Heart left ventricle (tissue), 16 donors: Measurements from ENCODE around the gene KIF13A. TPM values are rescaled to one million over a fixed set of nuclear protein-coding genes. Genes with fewer than 3 reads are reported as not detected.

Experiments
- ATAC-seq, 4 donors: fragments of 200-7000 bp; cut with Tn5 transposase; one replicate each; pipeline ENCODE4 v1.9.1; 2020 to 2022; ENCODE audit warnings: moderate library complexity in 4 of 4, mild to moderate bottlenecking in 3 of 4, moderate number of reproducible peaks in 1 of 4
- DNase-seq, 5 donors: peaks; one replicate each; pipeline ENCODE4 v3.0.0-alpha.2; 2020
- H3K27ac ChIP-seq, 12 donors: fragments of 200-600 bp; sonication (generic) in 4 of 12; one replicate each; pipeline versions ENCODE4 v1.5.0 to v1.8.0; 2016 to 2022; ENCODE audit warnings: mild to moderate bottlenecking in 2 of 12
- H3K27me3 ChIP-seq, 9 donors: fragments of 200-600 bp; sonication (generic) in 2 of 9; one replicate each; pipeline versions ENCODE4 v1.5.1 to v1.8.0; 2016 to 2022; ENCODE audit warnings: mild to moderate bottlenecking in 3 of 9
- H3K36me3 ChIP-seq, 9 donors: fragments of 200-600 bp; sonication (generic) in 2 of 9; one replicate each; pipeline versions ENCODE4 v1.5.0 to v1.8.0; 2018 to 2022; ENCODE audit warnings: mild to moderate bottlenecking in 2 of 9
- H3K4me1 ChIP-seq, 12 donors: fragments of 200-600 bp; sonication (generic) in 4 of 12; one replicate each; pipeline versions ENCODE4 v1.5.0 to v1.8.0; 2016 to 2022; ENCODE audit warnings: mild to moderate bottlenecking in 3 of 12
- H3K4me3 ChIP-seq, 12 donors: fragments of 200-600 bp; sonication (generic) in 4 of 12; one replicate each; pipeline versions ENCODE4 v1.5.0 to v1.8.0; 2017 to 2022; ENCODE audit warnings: mild to moderate bottlenecking in 9 of 12, moderate library complexity in 4 of 12
- H3K9me3 ChIP-seq, 12 donors: fragments of 200-600 bp; sonication (generic) in 4 of 12; one replicate each; pipeline versions ENCODE4 v1.5.0 to v1.8.0; 2016 to 2022; ENCODE audit warnings: mild to moderate bottlenecking in 1 of 12
- POLR2A ChIP-seq, 2 donors: fragments of 450-650 bp; IDR thresholded peaks; one replicate each; pipeline ENCODE4 v1.6.1; 2017; ENCODE audit warnings: antibody characterized with exemption in 2 of 2, mild to moderate bottlenecking in 2 of 2, moderate library complexity in 2 of 2
- WGBS, 4 donors: extraction: QIAGEN DNeasy Blood & Tissue Kit in 2 of 4; methylation state at CpG; one replicate each; pipeline versions ENCODE4 v1.1.5 to v1.1.7; 2013 to 2018; 5-methylcytosine and 5-hydroxymethylcytosine counted together
- intact Hi-C, 10 donors: fragments of 100-400 bp; cut with DNase I; formaldehyde crosslinking; loops; one replicate each; pipeline versions ENCODE4 v1.11.1 to v1.14.2; 2022
- polyA plus RNA-seq, 2 donors: library from polyadenylated mRNA; stranded (reverse); fragments of 200-250 nt; gene quantifications; one replicate each; pipeline ENCODE4 v1.2.3, GENCODE V29; 2013
- total RNA-seq, 9 donors: library from RNA; depleted of rRNA in 2 of 9; stranded (reverse); fragments of >200 nt in 2 of 9; fragmentation: NEBNext Ultra II Directional in 3 of 9; extraction: Animal tissue kit (Norgen Biotek cat#: 25700) in 3 of 9; gene quantifications; one replicate each; pipeline versions ENCODE4 v1.1.0 to v1.2.4, GENCODE V29; 2016 to 2023
- TF ChIP-seq, protein P1 (sequence below), 12 donors: fragments of 200-600 bp; sonication (generic) in 4 of 12; IDR thresholded peaks; one replicate each; pipeline versions ENCODE4 v1.5.0 to v1.8.0; 2018 to 2022; ENCODE audit warnings: antibody characterized with exemption in 12 of 12, mild to moderate bottlenecking in 5 of 12
- donor health status: ischemic (EF 13 %, LVEDD 7.1; RV severe dilation, severe dysfunction).
- donor health status: healthy with polysubstance abuse.
- donor health status: DM: no; HTN: yes; CAD: no.
- donor health status: DM: no; HTN: no; CAD: no.
- donor health status: ischemic (EF 25% LVEDD 6.9; RV normal size, moderate dysfunction).
- donor health status: ischemic (EF 25% LVEDD 5.7; RV mildly dilated, moderate dysfunction).
- donor health status: healthy.
- donor health status: DM: yes; HTN: yes; CAD: no.
- donor health status: ischemic (EF 35%, LVEDD 5.7; RV mildly dilated, moderate dysfunction).
- donor health status: nonischemic (EF 11% LVEDD 7.7; RV severe dilation, severe dysfunction).
- donor health status: DM: yes; HTN: yes; CAD: no.
- donor health status: PGD.
- donor health status: ischemic (EF 29% LVEDD 5.4; RV normal size, mild dysfunction).
- donor health status: nonischemic (EF 23%, LVEDD 6.1; RV moderate dilation, normal function).

KIF13A gene
- total and polyA plus RNA-seq, 11 donors, result 17.1 to 148 (median 72.2) TPM

- Histone ChIP-seq H3K4me1 (peaks cover 0 to 13% (median 9%) of the 10 kb centered on the region in 12 donors), H3K36me3 (no peaks in the 10 kb centered on the region), H3K27me3 (no peaks in the 10 kb centered on the region), H3K4me3 (no peak overlapping the region), H3K9me3 (no peaks in the 10 kb centered on the region), H3K27ac (no peak overlapping the region)
- DNase-seq, result no peak
- ATAC-seq, result no peak
- WGBS, 4 donors, result 93 to 95% (median 93%) methylated on average over 3 of the region's 3 CpGs
- TF ChIP-seq, protein P1, sequence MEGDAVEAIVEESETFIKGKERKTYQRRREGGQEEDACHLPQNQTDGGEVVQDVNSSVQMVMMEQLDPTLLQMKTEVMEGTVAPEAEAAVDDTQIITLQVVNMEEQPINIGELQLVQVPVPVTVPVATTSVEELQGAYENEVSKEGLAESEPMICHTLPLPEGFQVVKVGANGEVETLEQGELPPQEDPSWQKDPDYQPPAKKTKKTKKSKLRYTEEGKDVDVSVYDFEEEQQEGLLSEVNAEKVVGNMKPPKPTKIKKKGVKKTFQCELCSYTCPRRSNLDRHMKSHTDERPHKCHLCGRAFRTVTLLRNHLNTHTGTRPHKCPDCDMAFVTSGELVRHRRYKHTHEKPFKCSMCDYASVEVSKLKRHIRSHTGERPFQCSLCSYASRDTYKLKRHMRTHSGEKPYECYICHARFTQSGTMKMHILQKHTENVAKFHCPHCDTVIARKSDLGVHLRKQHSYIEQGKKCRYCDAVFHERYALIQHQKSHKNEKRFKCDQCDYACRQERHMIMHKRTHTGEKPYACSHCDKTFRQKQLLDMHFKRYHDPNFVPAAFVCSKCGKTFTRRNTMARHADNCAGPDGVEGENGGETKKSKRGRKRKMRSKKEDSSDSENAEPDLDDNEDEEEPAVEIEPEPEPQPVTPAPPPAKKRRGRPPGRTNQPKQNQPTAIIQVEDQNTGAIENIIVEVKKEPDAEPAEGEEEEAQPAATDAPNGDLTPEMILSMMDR (IDR thresholded peaks at IDR 0.05), result no peak
- no peak for TF ChIP-seq POLR2A (IDR thresholded peaks at IDR 0.05)
- intact Hi-C loops, result no loop called here
These were observed 263.1 kb downstream of the KIF13A start for GRCh38 chr6:17724341-17724740.

DNA sequence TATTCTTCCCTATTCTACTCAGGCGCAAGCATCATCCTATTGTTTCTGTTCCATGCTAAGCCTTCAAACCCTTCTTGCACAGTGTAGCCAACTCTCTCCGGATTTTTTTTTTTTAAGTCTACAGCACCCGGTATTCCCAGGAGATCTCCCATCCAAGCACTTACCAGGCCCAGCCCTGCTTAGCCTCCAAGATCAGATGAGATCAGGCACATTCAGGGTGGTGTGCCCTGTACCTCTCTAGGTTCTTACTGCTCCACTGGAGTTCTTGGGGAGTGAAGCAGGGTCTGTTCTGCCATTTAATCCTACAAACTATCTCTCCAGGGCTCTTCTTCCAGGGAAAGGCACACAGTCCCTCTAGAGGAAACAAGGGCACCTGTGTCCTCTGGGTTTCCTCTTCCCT, 265.8 kb downstream of the KIF13A start:
- Histone ChIP-seq H3K4me3 (no peak overlapping the region), H3K27ac (no peak overlapping the region), H3K27me3 (no peaks in the 10 kb centered on the region), H3K36me3 (no peaks in the 10 kb centered on the region), H3K4me1 (peaks cover 0 to 13% (median 9%) of the 10 kb centered on the region in 12 donors), H3K9me3 (no peaks in the 10 kb centered on the region)
- intact Hi-C loops, result no loop called here
- ATAC-seq, result no peak
- TF ChIP-seq, protein P1 (IDR thresholded peaks at IDR 0.05), result no peak
- TF ChIP-seq POLR2A (IDR thresholded peaks at IDR 0.05), result no peak
- WGBS, 4 donors, result 53 to 65% (median 61%) methylated on average over 3 of the region's 3 CpGs
- DNase-seq, result no peak

DNA sequence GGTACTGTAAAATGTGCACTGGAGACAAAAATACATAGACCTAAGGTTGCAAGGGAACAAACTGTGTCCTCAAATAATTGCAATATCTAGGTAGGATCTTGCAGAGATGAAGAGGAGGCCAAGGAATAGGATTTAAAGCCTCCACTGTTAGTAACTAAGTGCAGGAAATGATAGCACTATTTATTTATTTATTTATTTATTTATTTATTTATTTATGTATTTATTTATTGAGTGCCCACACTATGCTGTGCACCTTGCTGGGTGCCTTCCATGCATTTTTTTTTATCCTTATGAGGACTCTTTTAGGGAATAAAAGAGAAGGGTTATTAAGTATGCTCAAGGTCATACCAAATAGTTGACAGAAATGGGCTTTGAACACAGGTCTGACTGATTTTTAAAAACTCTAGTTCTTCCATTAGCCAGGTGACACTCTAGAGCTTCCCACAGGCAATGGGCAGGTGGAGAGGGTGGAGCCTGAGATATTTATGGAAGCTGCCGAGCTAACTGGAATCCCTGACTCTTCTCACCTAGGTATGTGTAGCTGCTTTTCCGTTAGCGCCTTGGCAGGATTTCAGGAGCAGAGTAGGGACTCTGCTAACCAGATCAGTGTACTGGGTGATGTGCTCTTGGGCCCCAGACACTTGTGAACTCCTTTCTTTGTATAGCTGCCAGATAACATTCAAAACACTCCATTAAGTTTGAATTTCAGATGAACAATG, 268.0 kb downstream of the KIF13A start:
- DNase-seq, result no peak
- H3K4me3 ChIP-seq, result no peak overlapping the region
- no peaks in the 10 kb centered on the region for H3K36me3 ChIP-seq
- no peaks in the 10 kb centered on the region for H3K9me3 ChIP-seq
- H3K27ac ChIP-seq, result no peak overlapping the region
- 34 to 43% (median 40%) methylated on average over 3 of the region's 3 CpGs for WGBS, 4 donors
- no peaks in the 10 kb centered on the region for H3K27me3 ChIP-seq
- no peak for ATAC-seq
- intact Hi-C loops, result loop anchor here in 1 of 10 donors (5.0 kb wide), 1 partner anchor 43 kb away; no protein-coding TSS in a partner anchor
- TF ChIP-seq, protein P1 (IDR thresholded peaks at IDR 0.05), result no peak
- no peak for TF ChIP-seq POLR2A (IDR thresholded peaks at IDR 0.05)
- peaks cover 0 to 15% (median 0%) of the 10 kb centered on the region in 12 donors for H3K4me1 ChIP-seq

GRCh38 chr6:17716221-17716620, 271.2 kb downstream of the KIF13A start:
- intact Hi-C loops, result loop anchor here in 1 of 10 donors (5.0 kb wide), 1 partner anchor 46 kb away; no protein-coding TSS in a partner anchor
- H3K27ac ChIP-seq, result no peak overlapping the region
- 50 to 60% (median 54%) methylated on average over 2 of the region's 2 CpGs for WGBS, 4 donors

More at GRCh38 chr6:17716221-17716620, 271.2 kb downstream of the KIF13A start:
- DNase-seq, result no peak
- TF ChIP-seq, protein P1 (IDR thresholded peaks at IDR 0.05), result no peak
- no peak for TF ChIP-seq POLR2A (IDR thresholded peaks at IDR 0.05)
- no peaks in the 10 kb centered on the region for H3K27me3 ChIP-seq
- ATAC-seq, result no peak
- H3K4me3 ChIP-seq, result no peak overlapping the region
- no peaks in the 10 kb centered on the region for H3K36me3 ChIP-seq
- H3K9me3 ChIP-seq, result no peaks in the 10 kb centered on the region
- peaks cover 0 to 21% (median 0%) of the 10 kb centered on the region in 12 donors for H3K4me1 ChIP-seq
